GM12878 (cell line): ENCODE results near the gene LCORL. TPM values are rescaled to one million over a fixed set of nuclear protein-coding genes. Genes with fewer than 3 reads are reported as not detected.

Source experiments
- ATAC-seq: fragments of 200-7000 bp; cut with Tn5 transposase; 3 replicates; pipeline ENCODE4 v1.9.1; 2020; ENCODE audit warnings: mild to moderate bottlenecking, moderate library complexity
- BruUV-seq: library from RNA; stranded (reverse); fragments of 400-500 nt; replicated peaks from 2 replicates; lab custom pipeline; 2021; lab: Mats Ljungman, UMichigan
- CTCF ChIA-PET: fragments of 300-600 bp; sonication (Branson Sonifier 250); formaldehyde crosslinking; extraction: SDS; loops from one replicate; lab custom pipeline; 2021; ENCODE audit warnings: inconsistent platforms; lab: Yijun Ruan, JAX
- POLR2A ChIA-PET: fragments of 350-600 bp; formaldehyde crosslinking; extraction: SDS; loops from one replicate; lab custom pipeline; 2021; ENCODE audit warnings: inconsistent platforms; lab: Charles Lee
- RAD21 ChIA-PET: fragments of 300-600 bp; sonication (Branson Sonifier 250); formaldehyde crosslinking; loops from one replicate; lab custom pipeline; 2023; ENCODE audit warnings: antibody characterized with exemption; ENCODE audit not compliant: unreplicated experiment; lab: Charles Lee
- SMC1A ChIA-PET: fragments of 300-600 bp; sonication (Branson Sonifier 250); formaldehyde crosslinking; loops from one replicate; lab custom pipeline; 2023; ENCODE audit not compliant: unreplicated experiment, uncharacterized antibody; lab: Charles Lee
- DNase-seq: peaks from one replicate; pipeline ENCODE4 v3.0.0-alpha.2; 2011; ENCODE audit warnings: low read depth, low spot score
- FAIRE-seq: peaks from 3 replicates; lab custom pipeline; 2011; peaks lifted over from hg19 to GRCh38; lab: Jason Lieb, UNC
- H2AFZ ChIP-seq: 2 replicates; pipeline ENCODE4 v1.6.0; 2011; ENCODE audit warnings: low read depth, low read length, control low read depth; ENCODE audit not compliant: control insufficient read depth
- H3K27ac ChIP-seq: 2 replicates; pipeline ENCODE4 v1.5.1; 2011; ENCODE audit warnings: control low read depth; ENCODE audit not compliant: control insufficient read depth, insufficient read depth
- H3K27me3 ChIP-seq, 2 experiments: replicated peaks in 1 of 2; 2 replicates each; pipeline versions ENCODE4 v1.6.0 to v1.6.1; 2011; ENCODE audit warnings: low read length in 1 of 2; ENCODE audit not compliant: control insufficient read depth in 2 of 2, insufficient read depth in 2 of 2
- H3K36me3 ChIP-seq, 2 experiments: 2 replicates each; pipeline ENCODE4 v1.5.1; 2011; ENCODE audit warnings: low read length in 1 of 2; ENCODE audit not compliant: control insufficient read depth in 2 of 2, insufficient read depth in 2 of 2
- H3K4me1 ChIP-seq: 2 replicates; pipeline ENCODE4 v1.6.1; 2011; ENCODE audit warnings: mild to moderate bottlenecking, low read length, moderate library complexity, mixed read lengths; ENCODE audit not compliant: control insufficient read depth, insufficient read depth
- H3K4me2 ChIP-seq: 2 replicates; pipeline ENCODE4 v1.6.0; 2011; ENCODE audit warnings: control low read depth; ENCODE audit not compliant: control insufficient read depth, insufficient read depth
- H3K4me3 ChIP-seq: fragments of 200-600 bp; sonication (generic); 2 replicates; pipeline ENCODE4 v1.5.1; 2016
- H3K79me2 ChIP-seq: 2 replicates; pipeline ENCODE4 v1.6.0; 2011; ENCODE audit warnings: low read length; ENCODE audit not compliant: control insufficient read depth, insufficient read depth
- H3K9ac ChIP-seq: 2 replicates; pipeline ENCODE4 v1.8.0; 2011; ENCODE audit warnings: low read length, control low read depth, mixed read lengths; ENCODE audit not compliant: control insufficient read depth, insufficient read depth
- H3K9me3 ChIP-seq: replicated peaks from 3 replicates; pipeline ENCODE4 v1.5.1; 2011; ENCODE audit warnings: mild to moderate bottlenecking, low read length; ENCODE audit not compliant: control insufficient read depth, insufficient read depth
- H4K20me1 ChIP-seq: 2 replicates; pipeline ENCODE4 v1.6.0; 2011; ENCODE audit not compliant: control insufficient read depth, insufficient read depth
- ATF2 ChIP-seq: IDR thresholded peaks from 2 replicates; pipeline ENCODE4 v1.6.1; 2012; ENCODE audit warnings: low read length, inconsistent platforms
- CBFB ChIP-seq: IDR thresholded peaks from 2 replicates; pipeline ENCODE4 v1.6.1; 2016; ENCODE audit warnings: antibody characterized with exemption, low read depth
- FOXK2 ChIP-seq: fragments of 450-650 bp; IDR thresholded peaks from 2 replicates; pipeline ENCODE4 v1.6.1; 2017; ENCODE audit warnings: mild to moderate bottlenecking, moderate library complexity
- HDAC6 ChIP-seq: fragments of 200-600 bp; sonication (generic); IDR thresholded peaks from one replicate; pipeline ENCODE4 v1.8.0; 2017; ENCODE audit warnings: antibody characterized with exemption; ENCODE audit not compliant: unreplicated experiment
- HSF1 ChIP-seq: fragments of 150-350 bp; IDR thresholded peaks from 2 replicates; pipeline ENCODE4 v1.6.1; 2014; ENCODE audit warnings: mild to moderate bottlenecking, low read depth, low read length
- KLF5 ChIP-seq: fragments of 450-650 bp; IDR thresholded peaks from 2 replicates; pipeline ENCODE4 v1.6.1; 2014; ENCODE audit warnings: mild to moderate bottlenecking; ENCODE audit not compliant: partially characterized antibody
- MAX ChIP-seq: IDR thresholded peaks from 2 replicates; pipeline ENCODE4 v1.6.1; 2012; ENCODE audit warnings: low read depth, low read length, improper control_type of control experiment
- MTA2 ChIP-seq: fragments of 450-650 bp; IDR thresholded peaks from 2 replicates; pipeline ENCODE4 v1.6.1; 2016; ENCODE audit warnings: low read depth, mild to moderate bottlenecking, moderate library complexity
- NR2C2 ChIP-seq: IDR thresholded peaks from 2 replicates; pipeline ENCODE4 v1.6.1; 2011; ENCODE audit warnings: borderline replicate concordance, low read depth; ENCODE audit not compliant: control insufficient read depth, insufficient read length
- SREBF1 ChIP-seq: IDR thresholded peaks from 2 replicates; pipeline ENCODE4 v1.6.1; 2012; ENCODE audit warnings: mild to moderate bottlenecking, low read length
- SREBF2 ChIP-seq: IDR thresholded peaks from 2 replicates; pipeline ENCODE4 v1.6.1; 2012; ENCODE audit warnings: mild to moderate bottlenecking, low read length
- STAT1 ChIP-seq: fragments of 450-650 bp; conservative IDR thresholded peaks from 2 replicates; pipeline ENCODE4 v1.6.1; 2014; ENCODE audit warnings: antibody characterized with exemption, mild to moderate bottlenecking
- STAT3 ChIP-seq: IDR thresholded peaks from 2 replicates; pipeline ENCODE4 v1.6.1; 2011; ENCODE audit warnings: low read depth, low read length, improper control_type of control experiment
- SUPT20H ChIP-seq: IDR thresholded peaks from 2 replicates; pipeline ENCODE4 v1.6.1; 2011; ENCODE audit warnings: low read depth, mild to moderate bottlenecking, low read length, moderate library complexity, borderline replicate concordance; ENCODE audit not compliant: control insufficient read depth
- TBL1XR1 ChIP-seq: IDR thresholded peaks from 2 replicates; pipeline ENCODE4 v1.6.1; 2012; ENCODE audit warnings: low read depth, low read length, improper control_type of control experiment
- TCF12 ChIP-seq: IDR thresholded peaks from 2 replicates; pipeline ENCODE4 v1.6.1; 2011; ENCODE audit warnings: low read depth, mild to moderate bottlenecking, low read length
- ZBED1 ChIP-seq: IDR thresholded peaks from 2 replicates; pipeline ENCODE4 v1.6.1; 2016; ENCODE audit warnings: borderline replicate concordance
- ZNF217 ChIP-seq: fragments of 450-650 bp; IDR thresholded peaks from 2 replicates; pipeline ENCODE4 v1.6.1; 2017; ENCODE audit warnings: antibody characterized with exemption, mild to moderate bottlenecking
- WGBS: methylation state at CpG from one replicate; pipeline ENCODE4 v1.1.6; 2016; ENCODE audit warnings: low lambda C conversion rate; ENCODE audit not compliant: insufficient replicate concordance, insufficient coverage; ENCODE audit errors: missing lambda C conversion rate; 5-methylcytosine and 5-hydroxymethylcytosine counted together
- in situ Hi-C: fragments of 300-500 bp; cut with MboI; formaldehyde crosslinking; loops from 9 replicates; pipeline ENCODE4 v1.14.3; 2018; ENCODE audit warnings: mixed read lengths
- intact Hi-C: fragments of 100-400 bp; cut with micrococcal nuclease; formaldehyde crosslinking; loops from one replicate; pipeline ENCODE4 v1.14.2; 2022; ENCODE audit not compliant: unreplicated experiment
- polyA plus RNA-seq, 11 experiments: library from polyadenylated mRNA; depleted of rRNA in 4 of 11; unstranded in 6 of 11; stranded (reverse) in 5 of 11; fragments of >200 nt; fragmentation: Nextera tagmentation in 4 of 11; fragmentation: Illumina TruSeq in 1 of 11; extraction: Ambion mirVana in 4 of 11; extraction: Trizol in 1 of 11; gene quantifications; 1 replicate in 1 of 11; 2 replicates in 10 of 11; pipeline versions ENCODE4 v1.2.1 to v1.2.3, GENCODE V29; 2011 to 2016; ENCODE audit warnings: inconsistent platforms in 2 of 11, missing spikeins in 2 of 11, low read depth in 1 of 11
- total RNA-seq, 4 experiments: library from RNA; depleted of rRNA in 3 of 4; stranded (reverse); fragments of >200 nt in 3 of 4; fragmentation: Illumina TruSeq in 1 of 4; extraction: Trizol in 1 of 4; gene quantifications; 2 replicates each; pipeline versions ENCODE4 v1.2.1 to v1.2.3, GENCODE V29; 2013 to 2021

Gene LCORL
- total and polyA plus RNA-seq, 10 of the 15 experiments (the other 5 are each of a cell fraction or from before 2014, with no cell fraction given): 2.2 to 9.8 (median 5.9) TPM

GRCh38 chr4:17930256-17930655, 91.3 kb downstream of the LCORL start:
- no TSS peak for BruUV-seq
- ATAC-seq: no peak
- no peaks in the 10 kb centered on the region for H3K27me3 ChIP-seq
- H3K36me3 ChIP-seq: peaks cover 0 to under 1% of the 10 kb centered on the region in 2 experiments; a peak in 1 of 4 replicates
- no peak overlapping the region for H3K4me2 ChIP-seq
- no peaks in the 10 kb centered on the region for H3K4me1 ChIP-seq
- H3K9ac ChIP-seq: no peak overlapping the region
- in situ Hi-C loops (no loop called here), intact Hi-C loops (loop anchor here (5.0 kb wide), 2 partner anchors 437 to 662 kb away; no protein-coding TSS in a partner anchor)
- H3K79me2 ChIP-seq: no peaks in the 10 kb centered on the region
- FAIRE-seq: no peak
- H2AFZ ChIP-seq: no peak overlapping the region
- TF ChIP-seq HDAC6 (no peak), SREBF2 (no peak)
- 97% methylated on average over 3 of the region's 3 CpGs for WGBS
- no peaks in the 10 kb centered on the region for H4K20me1 ChIP-seq
- DNase-seq: no peak
- no peaks in the 10 kb centered on the region; the same call in 1 of the 3 replicates for H3K9me3 ChIP-seq
- ChIA-PET POLR2A (no interaction called here), CTCF (interaction anchor here (1.4 kb wide), 1 partner anchor 19 kb away, joined by 3 read pairs; no protein-coding TSS in a partner anchor), SMC1A (no interaction called here), RAD21 (no interaction called here)
- H3K27ac ChIP-seq: no peak overlapping the region
- no peak overlapping the region for H3K4me3 ChIP-seq

GRCh38 chr4:17924189-17924588, 97.4 kb downstream of the LCORL start:
- Histone ChIP-seq H3K79me2 (no peaks in the 10 kb centered on the region), H4K20me1 (no peaks in the 10 kb centered on the region), H3K27me3 (no peaks in the 10 kb centered on the region), H3K4me1 (no peaks in the 10 kb centered on the region), H3K36me3 (peaks cover 0 to 1% of the 10 kb centered on the region in 2 experiments; a peak in 1 of 4 replicates), H2AFZ (no peak overlapping the region), H3K27ac (no peak overlapping the region), H3K9ac (no peak overlapping the region), H3K9me3 (no peaks in the 10 kb centered on the region), H3K4me3 (no peak overlapping the region), H3K4me2 (no peak overlapping the region)
- ChIA-PET SMC1A (no interaction called here), POLR2A (no interaction called here), CTCF (no interaction called here), RAD21 (no interaction called here)
- 100% methylated on average over 4 of the region's 5 CpGs for WGBS
- in situ Hi-C loops (no loop called here), intact Hi-C loops (no loop called here)
- DNase-seq: no peak
- BruUV-seq: no TSS peak
- no peak for ATAC-seq
- no peak for FAIRE-seq
- TF ChIP-seq STAT1 (no peak), ATF2 (no peak), TCF12 (no peak), ZBED1 (no peak), STAT3 (no peak), MTA2 (no peak), NR2C2 (no peak), SREBF1 (no peak), ZNF217 (no peak), SUPT20H (no peak), FOXK2 (no peak), HSF1 (no peak), MAX (no peak), TBL1XR1 (no peak), CBFB (no peak), KLF5 (no peak)
